ENCODE results near the gene AGBL3.

The AGBL3 gene

DNA sequence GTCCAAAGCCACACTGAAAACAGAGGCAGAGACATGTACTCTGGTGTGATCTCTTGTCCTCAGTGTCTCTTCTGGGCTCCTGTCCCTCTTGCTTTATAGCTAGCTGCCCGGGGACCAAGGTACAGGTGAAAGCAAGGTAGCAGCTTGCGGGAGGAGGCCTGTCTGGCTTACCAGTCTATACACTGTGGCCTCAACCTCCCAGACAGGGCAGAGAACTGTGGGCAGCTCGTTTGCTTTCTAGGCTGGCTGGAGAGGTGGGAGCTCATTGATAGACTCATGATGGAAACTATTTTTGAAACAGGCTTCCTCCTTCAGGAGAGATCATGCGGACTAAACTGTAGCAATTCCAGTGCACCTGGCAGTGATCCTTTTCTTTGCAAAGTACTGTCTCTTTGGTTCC, 179.6 kb downstream of the AGBL3 start:
- TF ChIP-seq RAD21 (IDR thresholded peaks at IDR 0.05; ENCODE audit: low read depth) (no peak), TAF1 (IDR thresholded peaks at IDR 0.05; ENCODE audit: low read depth) (no peak), EP300 (IDR thresholded peaks at IDR 0.05; ENCODE audit: borderline replicate concordance) (no peak), FOXM1 (IDR thresholded peaks at IDR 0.05; ENCODE audit: borderline replicate concordance, low read depth) (no peak), EGR1 (IDR thresholded peaks at IDR 0.05) (no peak), TEAD4 (IDR thresholded peaks at IDR 0.05) (no peak)
- TF ChIP-seq, protein P1, sequence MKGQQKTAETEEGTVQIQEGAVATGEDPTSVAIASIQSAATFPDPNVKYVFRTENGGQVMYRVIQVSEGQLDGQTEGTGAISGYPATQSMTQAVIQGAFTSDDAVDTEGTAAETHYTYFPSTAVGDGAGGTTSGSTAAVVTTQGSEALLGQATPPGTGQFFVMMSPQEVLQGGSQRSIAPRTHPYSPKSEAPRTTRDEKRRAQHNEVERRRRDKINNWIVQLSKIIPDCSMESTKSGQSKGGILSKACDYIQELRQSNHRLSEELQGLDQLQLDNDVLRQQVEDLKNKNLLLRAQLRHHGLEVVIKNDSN (IDR thresholded peaks at IDR 0.05) = no peak
- TF ChIP-seq, protein P2, sequence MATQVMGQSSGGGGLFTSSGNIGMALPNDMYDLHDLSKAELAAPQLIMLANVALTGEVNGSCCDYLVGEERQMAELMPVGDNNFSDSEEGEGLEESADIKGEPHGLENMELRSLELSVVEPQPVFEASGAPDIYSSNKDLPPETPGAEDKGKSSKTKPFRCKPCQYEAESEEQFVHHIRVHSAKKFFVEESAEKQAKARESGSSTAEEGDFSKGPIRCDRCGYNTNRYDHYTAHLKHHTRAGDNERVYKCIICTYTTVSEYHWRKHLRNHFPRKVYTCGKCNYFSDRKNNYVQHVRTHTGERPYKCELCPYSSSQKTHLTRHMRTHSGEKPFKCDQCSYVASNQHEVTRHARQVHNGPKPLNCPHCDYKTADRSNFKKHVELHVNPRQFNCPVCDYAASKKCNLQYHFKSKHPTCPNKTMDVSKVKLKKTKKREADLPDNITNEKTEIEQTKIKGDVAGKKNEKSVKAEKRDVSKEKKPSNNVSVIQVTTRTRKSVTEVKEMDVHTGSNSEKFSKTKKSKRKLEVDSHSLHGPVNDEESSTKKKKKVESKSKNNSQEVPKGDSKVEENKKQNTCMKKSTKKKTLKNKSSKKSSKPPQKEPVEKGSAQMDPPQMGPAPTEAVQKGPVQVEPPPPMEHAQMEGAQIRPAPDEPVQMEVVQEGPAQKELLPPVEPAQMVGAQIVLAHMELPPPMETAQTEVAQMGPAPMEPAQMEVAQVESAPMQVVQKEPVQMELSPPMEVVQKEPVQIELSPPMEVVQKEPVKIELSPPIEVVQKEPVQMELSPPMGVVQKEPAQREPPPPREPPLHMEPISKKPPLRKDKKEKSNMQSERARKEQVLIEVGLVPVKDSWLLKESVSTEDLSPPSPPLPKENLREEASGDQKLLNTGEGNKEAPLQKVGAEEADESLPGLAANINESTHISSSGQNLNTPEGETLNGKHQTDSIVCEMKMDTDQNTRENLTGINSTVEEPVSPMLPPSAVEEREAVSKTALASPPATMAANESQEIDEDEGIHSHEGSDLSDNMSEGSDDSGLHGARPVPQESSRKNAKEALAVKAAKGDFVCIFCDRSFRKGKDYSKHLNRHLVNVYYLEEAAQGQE (IDR thresholded peaks at IDR 0.05; ENCODE audit: low read depth) = no peak
- TF ChIP-seq, protein P3, sequence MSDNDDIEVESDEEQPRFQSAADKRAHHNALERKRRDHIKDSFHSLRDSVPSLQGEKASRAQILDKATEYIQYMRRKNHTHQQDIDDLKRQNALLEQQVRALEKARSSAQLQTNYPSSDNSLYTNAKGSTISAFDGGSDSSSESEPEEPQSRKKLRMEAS (IDR thresholded peaks at IDR 0.05) = no peak

DNA sequence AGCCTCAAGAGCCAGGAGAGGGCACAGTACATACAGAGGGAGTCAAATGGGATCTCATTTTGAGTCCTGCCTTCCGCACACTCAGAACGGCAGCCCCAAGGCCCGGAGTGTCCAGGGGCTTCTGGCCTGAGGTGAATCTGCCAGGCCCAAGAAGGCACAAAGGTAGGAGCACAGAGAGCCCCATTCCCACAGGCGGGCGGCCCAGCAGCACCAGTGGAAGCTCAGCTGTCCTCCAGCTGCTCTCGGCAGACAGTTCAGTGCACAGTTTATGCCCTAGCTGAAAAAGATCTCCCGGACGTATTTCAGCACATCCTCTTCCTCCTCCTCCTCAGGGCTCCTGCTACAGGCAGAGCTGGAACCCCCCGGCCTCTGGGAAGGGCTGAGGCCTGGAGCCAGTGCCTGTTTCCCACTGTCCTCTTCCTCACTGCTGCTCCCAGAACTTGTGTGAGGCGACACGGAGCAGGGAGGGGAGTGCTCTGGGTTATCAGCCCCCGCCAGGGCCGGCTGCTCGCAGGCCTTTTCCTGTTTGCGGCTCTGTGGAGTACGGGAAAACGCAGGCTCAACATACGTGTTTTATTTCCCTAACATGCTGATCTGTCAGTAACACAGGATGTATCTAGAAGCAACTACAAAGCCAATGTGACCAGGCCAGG, 180.2 kb downstream of the AGBL3 start:
- no peak for TF ChIP-seq FOXM1 (IDR thresholded peaks at IDR 0.05; ENCODE audit: borderline replicate concordance, low read depth)
- TF ChIP-seq TCF12 (IDR thresholded peaks at IDR 0.05; ENCODE audit: low read depth) = no peak

DNA sequence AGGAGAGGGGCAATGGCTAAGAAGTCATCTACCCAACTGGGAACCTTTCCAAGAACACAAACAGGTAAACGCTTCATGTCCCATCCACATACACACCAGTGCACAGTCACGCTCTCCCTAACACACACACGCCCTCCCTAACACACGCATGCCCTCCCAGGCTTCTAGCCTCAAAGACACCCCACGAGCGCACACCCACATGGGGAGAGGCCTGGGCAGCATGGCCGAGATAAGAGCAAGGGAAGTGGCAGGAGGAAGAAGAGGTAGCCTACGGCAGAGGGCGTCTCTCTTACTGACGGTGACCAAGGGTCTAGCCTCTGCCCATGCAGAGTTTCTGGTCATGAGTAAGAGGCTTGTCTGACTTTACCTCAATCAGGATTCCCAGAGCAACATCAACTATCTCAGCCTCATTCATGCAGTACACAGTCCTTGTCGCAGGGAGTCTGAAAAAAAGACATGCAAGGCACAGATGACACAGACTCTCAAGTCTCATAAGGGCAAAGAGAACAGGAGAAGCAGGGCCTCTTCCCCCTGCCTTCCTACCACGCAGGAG, 181.1 kb downstream of the AGBL3 start:
- TF ChIP-seq RAD21 (IDR thresholded peaks at IDR 0.05; ENCODE audit: low read depth) (no peak), YY1 (IDR thresholded peaks at IDR 0.05; ENCODE audit: low read depth) (no peak), EGR1 (IDR thresholded peaks at IDR 0.05) (no peak), CEBPB (IDR thresholded peaks at IDR 0.05) (no peak), NFIC (IDR thresholded peaks at IDR 0.05) (no peak)
- TF ChIP-seq, protein P3 (IDR thresholded peaks at IDR 0.05) = no peak
- TF ChIP-seq, protein P1 (IDR thresholded peaks at IDR 0.05) = no peak

DNA sequence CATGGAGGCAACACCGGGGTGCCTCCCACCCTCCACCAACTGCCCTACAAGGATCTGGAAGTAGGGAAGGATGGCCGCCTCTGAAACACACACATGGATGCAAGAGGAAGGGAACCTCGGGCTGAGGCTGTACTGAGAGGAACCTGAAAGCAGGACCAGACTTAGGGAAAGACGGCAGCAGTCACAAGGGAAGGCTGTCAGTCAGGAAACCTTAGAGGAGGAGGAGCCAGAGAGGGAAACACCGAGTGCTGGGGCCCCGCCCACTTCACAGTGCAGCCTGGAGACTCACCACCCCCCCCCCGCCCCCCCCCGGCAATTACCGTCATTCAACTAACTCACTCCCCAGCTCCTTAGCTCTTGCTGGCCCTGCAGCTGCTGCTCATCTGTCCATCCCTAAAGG, 181.7 kb downstream of the AGBL3 start:
- TF ChIP-seq EGR1 (IDR thresholded peaks at IDR 0.05) (no peak), EP300 (IDR thresholded peaks at IDR 0.05; ENCODE audit: borderline replicate concordance) (no peak)

DNA sequence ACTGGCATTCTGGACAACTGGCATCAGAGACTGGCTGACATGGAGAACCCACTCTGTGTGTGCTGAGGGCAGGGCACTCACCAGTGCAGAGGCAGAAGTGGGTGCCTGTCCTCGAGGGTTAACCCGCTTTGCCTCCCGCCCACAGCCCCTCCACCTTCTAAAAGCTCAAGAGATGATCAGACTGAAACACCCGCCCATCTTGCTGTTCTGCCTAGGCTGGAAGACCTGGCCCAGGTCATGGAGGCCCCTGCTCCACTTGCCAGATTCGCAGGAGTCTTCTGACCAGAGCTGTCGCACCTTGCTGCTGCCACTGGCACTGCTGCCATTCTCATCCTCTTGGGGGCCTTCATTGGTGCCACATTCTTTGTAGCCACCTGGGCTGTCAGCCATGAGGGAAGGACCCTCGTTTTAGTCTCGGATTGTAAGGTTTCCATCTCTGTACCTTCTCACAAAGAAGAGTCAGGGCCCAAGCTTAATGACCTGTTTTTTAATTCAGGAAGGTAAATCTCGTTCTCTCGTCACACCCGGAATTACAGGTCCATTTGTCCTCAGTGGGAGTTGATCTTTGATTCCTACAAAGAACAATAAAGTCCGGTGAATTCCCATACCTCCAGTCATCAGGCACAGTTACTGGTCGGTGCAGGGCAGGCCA, 182.3 kb downstream of the AGBL3 start:
- TF ChIP-seq, protein P3 (IDR thresholded peaks at IDR 0.05) = no peak
- TF ChIP-seq EP300 (IDR thresholded peaks at IDR 0.05; ENCODE audit: borderline replicate concordance) (no peak), TAF1 (IDR thresholded peaks at IDR 0.05; ENCODE audit: low read depth) (no peak), CEBPB (IDR thresholded peaks at IDR 0.05) (no peak), TCF12 (IDR thresholded peaks at IDR 0.05; ENCODE audit: low read depth) (no peak)

DNA sequence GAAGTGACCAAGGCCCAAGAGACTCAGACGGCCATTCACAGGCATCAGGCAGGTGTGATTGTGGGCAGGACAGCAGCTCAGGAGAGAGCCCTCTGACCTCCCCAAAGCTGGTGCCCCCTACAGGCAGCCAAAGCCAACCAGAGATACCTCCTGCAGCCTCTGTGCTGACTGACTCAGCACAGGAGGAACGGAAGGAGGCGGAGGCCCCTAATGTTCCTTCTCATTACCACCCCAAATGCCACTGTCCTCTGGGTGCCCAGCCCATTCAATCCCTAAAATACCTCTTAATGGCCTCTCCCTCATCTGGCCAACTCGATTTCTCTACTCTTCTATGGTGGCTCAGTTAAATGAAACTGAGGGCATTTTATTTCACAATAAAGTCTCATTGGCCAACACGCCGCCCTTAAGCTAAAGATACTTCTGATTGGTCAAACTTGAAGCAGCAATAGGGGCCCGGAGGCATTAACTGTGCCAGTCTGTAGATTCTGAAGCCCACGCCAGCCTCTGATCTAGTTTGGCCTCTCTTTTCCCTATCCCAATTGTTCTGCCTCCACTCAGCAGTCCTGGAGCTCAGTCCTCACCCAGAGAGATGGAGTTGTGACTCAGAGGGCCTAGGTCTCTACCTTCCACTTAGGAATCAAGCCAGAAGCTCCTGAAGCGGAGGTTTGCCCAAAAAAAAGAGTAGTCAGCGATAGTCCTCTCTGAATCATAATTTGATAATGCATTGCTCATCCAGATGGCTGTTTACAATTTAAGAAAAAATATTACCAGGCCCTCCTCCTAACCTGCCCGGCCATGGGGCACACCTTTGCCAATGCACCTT, 183.0 kb downstream of the AGBL3 start:
- TF ChIP-seq RAD21 (IDR thresholded peaks at IDR 0.05; ENCODE audit: low read depth) = no peak
- TF ChIP-seq TEAD4 (IDR thresholded peaks at IDR 0.05) = no peak
- TF ChIP-seq, protein P2 (IDR thresholded peaks at IDR 0.05; ENCODE audit: low read depth) = no peak
- TF ChIP-seq YY1 (IDR thresholded peaks at IDR 0.05; ENCODE audit: low read depth) = no peak

All from Ishikawa (cell line).